Effector memory CD4-positive, alpha-beta T cell (primary cell): ENCODE measurements around the gene CCDC92B.
"Not testable (repeated sequence)": the region's sequence is repeated elsewhere in the genome, so short reads cannot be mapped to it uniquely, and the experiment has no call there.

Experiments
- DNase-seq, 3 donors: peaks; one replicate each; pipeline ENCODE4 v3.0.0-alpha.2; 2020
- H3K27ac ChIP-seq: 2 replicates; pipeline ENCODE4 v1.7.0; 2013; ENCODE audit warnings: mild to moderate bottlenecking, low read length, moderate library complexity; ENCODE audit not compliant: insufficient read depth, poor library complexity, severe bottlenecking
- H3K27me3 ChIP-seq: replicated peaks from 2 replicates; pipeline ENCODE4 v1.7.0; 2013; ENCODE audit warnings: mild to moderate bottlenecking, low read length; ENCODE audit not compliant: insufficient read depth, control insufficient read depth, poor library complexity, severe bottlenecking
- H3K36me3 ChIP-seq: 2 replicates; pipeline ENCODE4 v1.7.0; 2013; ENCODE audit warnings: mild to moderate bottlenecking, low read length, moderate library complexity; ENCODE audit not compliant: control insufficient read depth, insufficient read depth
- H3K4me1 ChIP-seq: 2 replicates; pipeline ENCODE4 v1.7.0; 2013; ENCODE audit warnings: low read length, mild to moderate bottlenecking; ENCODE audit not compliant: control insufficient read depth, insufficient read depth, poor library complexity, severe bottlenecking
- H3K4me3 ChIP-seq: 2 replicates; pipeline ENCODE4 v1.7.0; 2013; ENCODE audit warnings: low read length, low read depth, mild to moderate bottlenecking; ENCODE audit not compliant: insufficient read depth, poor library complexity, severe bottlenecking
- H3K9me3 ChIP-seq: 2 replicates; pipeline ENCODE4 v1.7.0; 2013; ENCODE audit warnings: mild to moderate bottlenecking, low read length, moderate library complexity; ENCODE audit not compliant: control insufficient read depth

The CCDC92B gene

DNA sequence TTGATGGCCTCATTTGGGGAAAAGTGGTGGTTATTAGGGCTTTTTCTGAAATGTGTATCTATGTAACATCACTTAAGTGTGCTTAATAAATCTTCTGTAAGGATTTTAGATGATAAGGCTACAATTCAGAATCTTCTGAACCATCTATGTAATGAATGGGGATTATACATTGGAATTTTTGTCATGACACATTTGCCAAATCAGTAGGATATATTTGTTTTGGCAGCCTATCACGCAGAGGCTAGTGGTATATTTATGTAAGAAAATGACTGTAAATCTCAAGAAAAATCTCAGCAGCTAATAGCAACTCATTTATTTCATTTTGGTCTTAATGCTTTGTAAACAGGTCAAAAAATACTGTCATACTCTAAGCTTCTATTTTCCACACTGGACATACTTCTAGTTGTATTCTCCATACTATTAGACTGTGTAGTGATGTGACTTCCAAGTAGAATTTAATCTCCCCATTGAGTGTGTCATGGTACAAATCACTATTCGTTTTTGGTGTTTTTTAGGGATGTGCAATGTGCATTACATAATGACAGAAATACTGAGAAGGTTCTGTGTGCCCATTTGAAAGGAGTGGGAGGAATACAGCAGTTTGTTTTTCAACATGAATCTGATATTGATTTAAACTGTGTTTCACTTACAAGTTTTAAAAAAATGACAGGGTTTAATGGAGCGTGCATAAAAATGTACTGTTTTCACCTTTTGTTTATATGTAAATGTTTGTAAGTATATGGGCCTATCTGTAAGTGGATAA is 67.1 kb downstream of the CCDC92B start:
- no peaks in the 10 kb centered on the region for H3K27me3 ChIP-seq
- no peak overlapping the region for H3K27ac ChIP-seq
- no peak overlapping the region for H3K4me3 ChIP-seq
- DNase-seq, result no peak
- no peaks in the 10 kb centered on the region for H3K4me1 ChIP-seq
- no peaks in the 10 kb centered on the region for H3K9me3 ChIP-seq
- H3K36me3 ChIP-seq, result peaks cover 39% of the 10 kb centered on the region

DNA sequence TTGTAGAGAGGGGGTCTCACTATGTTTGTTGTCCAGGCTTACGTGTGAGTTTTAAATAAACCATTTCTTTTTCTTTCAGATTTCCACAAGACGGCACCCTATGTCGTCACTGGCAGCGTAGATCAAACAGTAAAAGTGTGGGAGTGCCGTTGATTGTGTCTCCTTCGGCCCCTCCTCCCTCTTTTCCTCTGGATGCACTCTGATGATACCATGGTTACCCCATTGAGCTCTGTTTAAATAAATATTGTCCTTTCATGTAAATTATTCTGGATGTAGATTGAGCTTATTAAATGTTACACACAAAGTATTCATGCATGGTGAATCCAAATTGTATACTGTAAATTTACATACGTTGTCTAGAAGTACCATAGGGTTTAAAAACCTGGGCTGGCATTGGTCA is 67.8 kb downstream of the CCDC92B start:
- Histone ChIP-seq H3K4me3 (no peak overlapping the region), H3K27ac (no peak overlapping the region), H3K36me3 (peaks cover 43% of the 10 kb centered on the region), H3K9me3 (no peaks in the 10 kb centered on the region), H3K4me1 (no peaks in the 10 kb centered on the region), H3K27me3 (no peaks in the 10 kb centered on the region)
- no peak for DNase-seq

DNA sequence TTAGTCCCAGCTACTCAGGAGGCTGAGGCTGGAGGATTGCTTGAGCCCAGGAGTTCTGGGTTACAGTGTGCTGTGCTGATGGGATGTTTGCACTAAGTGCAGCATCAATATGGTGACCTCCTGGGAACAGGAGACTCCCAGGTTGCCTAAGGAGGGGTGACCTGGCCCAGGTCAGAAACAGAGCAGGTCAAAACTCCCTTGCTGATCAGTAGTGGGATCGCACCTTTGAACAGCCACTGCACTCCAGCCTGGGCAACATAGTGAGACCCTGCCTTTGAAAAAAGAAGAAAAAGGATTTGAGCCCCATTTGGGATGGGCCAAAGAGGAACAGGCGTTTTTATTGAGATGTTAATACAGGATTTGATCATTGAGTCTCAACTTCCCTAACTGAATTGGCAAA is 68.5 kb downstream of the CCDC92B start:
- no peaks in the 10 kb centered on the region for H3K4me1 ChIP-seq
- H3K36me3 ChIP-seq, result peaks cover 43% of the 10 kb centered on the region
- no peaks in the 10 kb centered on the region for H3K27me3 ChIP-seq
- no peak for DNase-seq
- no peak overlapping the region for H3K4me3 ChIP-seq
- H3K9me3 ChIP-seq, result no peaks in the 10 kb centered on the region
- no peak overlapping the region for H3K27ac ChIP-seq

DNA sequence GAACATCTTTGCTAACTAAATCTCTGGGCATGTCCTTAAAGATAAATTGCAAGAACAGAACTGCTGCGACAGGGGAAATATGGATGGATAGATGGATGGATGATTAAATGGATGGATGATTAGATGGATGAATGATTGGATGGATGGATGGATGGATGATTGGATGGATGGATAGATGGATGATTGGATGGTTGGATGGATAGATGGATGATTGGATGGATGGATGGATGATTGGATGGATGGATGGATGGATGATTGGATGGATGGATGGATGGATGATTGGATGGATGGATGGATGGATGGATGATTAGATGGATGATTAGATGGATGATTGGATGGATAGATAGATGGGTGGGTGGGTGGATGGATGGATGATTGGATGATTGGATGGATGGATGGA is 70.2 kb downstream of the CCDC92B start:
- not testable (repeated sequence) for DNase-seq, H3K27ac ChIP-seq, H3K4me1 ChIP-seq, H3K4me3 ChIP-seq, H3K27me3 ChIP-seq, H3K9me3 ChIP-seq
- H3K36me3 ChIP-seq, result peaks cover 44% of the 10 kb centered on the region
